Stomach (tissue), 4 donors: ENCODE data around the gene MAMLD1.

Source experiments
- CTCF ChIP-seq, 7 experiments: fragments of 450-650 bp in 4 of 7; fragments of 200-600 bp in 3 of 7; sonication (generic) in 3 of 7; IDR thresholded peaks; one replicate each; pipeline ENCODE4 v1.5.1; 2016 to 2019; ENCODE audit warnings: antibody characterized with exemption in 7 of 7, control low read depth in 2 of 7, mild to moderate bottlenecking in 1 of 7
- POLR2A ChIP-seq, 4 donors: fragments of 450-650 bp; IDR thresholded peaks; one replicate each; pipeline ENCODE4 v1.6.1; 2016; ENCODE audit warnings: antibody characterized with exemption in 4 of 4, control low read depth in 2 of 4, mild to moderate bottlenecking in 1 of 4, moderate library complexity in 1 of 4

GRCh38 chrX:150527108-150527507 is 164.0 kb downstream of the MAMLD1 start:
- TF ChIP-seq CTCF (IDR thresholded peaks at IDR 0.05) (no peak), POLR2A (IDR thresholded peaks at IDR 0.05) (no peak)
